ENCODE results near the gene IRF2BP1. TPM values are rescaled to one million over a fixed set of nuclear protein-coding genes. Genes with fewer than 3 reads are reported as not detected.

Gene IRF2BP1, protein sequence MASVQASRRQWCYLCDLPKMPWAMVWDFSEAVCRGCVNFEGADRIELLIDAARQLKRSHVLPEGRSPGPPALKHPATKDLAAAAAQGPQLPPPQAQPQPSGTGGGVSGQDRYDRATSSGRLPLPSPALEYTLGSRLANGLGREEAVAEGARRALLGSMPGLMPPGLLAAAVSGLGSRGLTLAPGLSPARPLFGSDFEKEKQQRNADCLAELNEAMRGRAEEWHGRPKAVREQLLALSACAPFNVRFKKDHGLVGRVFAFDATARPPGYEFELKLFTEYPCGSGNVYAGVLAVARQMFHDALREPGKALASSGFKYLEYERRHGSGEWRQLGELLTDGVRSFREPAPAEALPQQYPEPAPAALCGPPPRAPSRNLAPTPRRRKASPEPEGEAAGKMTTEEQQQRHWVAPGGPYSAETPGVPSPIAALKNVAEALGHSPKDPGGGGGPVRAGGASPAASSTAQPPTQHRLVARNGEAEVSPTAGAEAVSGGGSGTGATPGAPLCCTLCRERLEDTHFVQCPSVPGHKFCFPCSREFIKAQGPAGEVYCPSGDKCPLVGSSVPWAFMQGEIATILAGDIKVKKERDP
- total RNA-seq (ENCODE audit: low replicate concordance), result 9.8 and 34.5 TPM in 2 replicates

DNA sequence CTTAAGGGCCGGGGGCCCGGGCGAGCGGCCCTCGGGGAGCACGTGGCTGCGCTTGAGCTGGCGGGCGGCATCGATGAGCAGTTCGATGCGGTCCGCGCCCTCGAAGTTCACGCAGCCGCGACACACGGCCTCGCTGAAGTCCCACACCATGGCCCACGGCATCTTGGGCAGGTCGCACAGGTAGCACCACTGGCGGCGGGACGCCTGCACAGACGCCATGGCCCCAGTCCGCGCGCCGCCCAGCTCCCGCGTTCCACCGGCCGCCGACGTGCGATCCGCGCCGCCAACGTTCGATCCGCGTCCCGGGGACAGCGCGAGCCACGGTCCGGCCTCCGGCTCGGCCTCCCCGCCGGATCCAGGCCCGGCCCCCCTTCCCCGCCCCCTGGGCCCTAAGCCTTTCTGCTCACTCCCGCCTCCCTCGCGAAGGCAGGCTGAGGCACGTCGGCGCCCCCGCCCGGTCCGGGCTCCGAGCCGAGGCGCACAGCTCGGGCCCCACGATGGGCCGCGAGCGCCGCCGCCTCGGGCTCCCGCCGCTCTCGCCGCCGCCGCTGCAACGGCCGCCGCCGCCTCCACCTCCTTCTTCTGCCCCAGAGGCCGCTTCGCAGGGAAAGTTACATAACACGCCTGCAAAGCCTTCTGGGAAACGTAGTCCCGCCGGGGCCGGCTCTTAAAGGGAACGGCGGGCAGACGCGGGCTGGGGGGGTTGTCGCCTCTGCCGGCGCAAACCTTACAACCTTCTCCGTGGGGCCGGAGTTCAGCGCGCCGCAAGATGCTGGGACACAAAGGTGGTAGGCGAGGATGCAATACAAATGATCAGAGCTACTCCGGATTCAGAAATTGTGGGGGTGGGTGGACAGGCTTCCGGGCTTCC, at the start of gene IRF2BP1:
TSS of gene IRF2BP1 (minus strand) at position 586 of the 871 bp plus-strand sequence. CDS start at position 219, 367 bp downstream.
- H4K20me1 ChIP-seq (ENCODE audit: low read depth), result peaks cover 27% of the 10 kb centered on the region
- DNase-seq (ENCODE audit: low spot score), result peak; percentile 98
- H3K27me3 ChIP-seq, result no peaks in the 10 kb centered on the region
- H2AFZ ChIP-seq (replicated peaks), result peak within 1 kb of the TSS; percentile 89
- Mint-ChIP-seq H3K36me3 (peaks cover 8% of the 10 kb centered on the region), H3K9me3 (no peaks in the 10 kb centered on the region), H3K4me1 (peaks cover 28% of the 10 kb centered on the region), H3K4me3 (peak within 1 kb of the TSS; percentile 98), H3K27me3 (ENCODE audit: insufficient read depth, low read depth) (peaks cover 13% of the 10 kb centered on the region), H3K27ac (peak within 1 kb of the TSS; percentile 97)
- peak within 1 kb of the TSS; percentile 82 for H3K4me2 ChIP-seq
- H3K4me1 ChIP-seq, result peaks cover 21% of the 10 kb centered on the region
- TF ChIP-seq CTCF (IDR thresholded peaks at IDR 0.05), result peak; percentile 3
- no peak for TF ChIP-seq EZH2 (IDR thresholded peaks at IDR 0.05)
- TF ChIP-seq EZH2phosphoT487 (IDR thresholded peaks at IDR 0.05), result no peak
- H3K4me3 ChIP-seq, result peak within 1 kb of the TSS; percentile 70
- peak within 1 kb of the TSS; percentile 67 for H3K27ac ChIP-seq
- peak within 1 kb of the TSS; percentile 76 for H3K9ac ChIP-seq
- peaks cover 21% of the 10 kb centered on the region for H3K79me2 ChIP-seq (ENCODE audit: low read depth)
- no peaks in the 10 kb centered on the region for H3K36me3 ChIP-seq
- no peaks in the 10 kb centered on the region for H3K9me3 ChIP-seq (ENCODE audit: low read depth)
- peaks cover 44% of the 10 kb centered on the region for H3F3A ChIP-seq (ENCODE audit: low read depth)

DNA sequence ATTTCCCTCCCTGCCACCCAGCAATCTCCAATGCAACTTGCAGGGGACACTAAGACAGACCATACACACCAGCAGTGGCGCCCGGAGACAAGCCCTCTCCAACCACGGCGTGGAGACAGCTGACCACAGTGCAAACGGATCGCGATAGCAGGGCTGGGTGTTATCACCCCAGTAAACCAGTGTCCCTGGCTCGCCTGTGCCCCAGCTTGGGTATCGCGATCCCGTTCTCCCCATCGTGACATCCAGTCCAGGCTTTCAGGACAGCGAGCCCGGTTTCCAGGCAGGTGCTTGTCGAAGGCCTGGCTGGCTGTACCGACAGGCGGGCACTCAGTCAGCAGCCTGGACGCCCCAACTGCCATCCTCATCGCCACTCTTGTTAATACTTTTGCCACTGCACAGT, 49.3 kb upstream of the IRF2BP1 start:
- peaks cover 25% of the 10 kb centered on the region for H3K36me3 Mint-ChIP-seq
- no peaks in the 10 kb centered on the region for H4K20me1 ChIP-seq (ENCODE audit: low read depth)
- H3F3A ChIP-seq (ENCODE audit: low read depth), result no peaks in the 10 kb centered on the region
- peaks cover 8% of the 10 kb centered on the region for H3K4me1 Mint-ChIP-seq
- no peak overlapping the region for H3K4me3 Mint-ChIP-seq
- no peaks in the 10 kb centered on the region for H3K36me3 ChIP-seq
- H3K27me3 ChIP-seq, result peaks cover 9% of the 10 kb centered on the region
- no peak overlapping the region for H3K27ac ChIP-seq
- no peak for DNase-seq (ENCODE audit: low spot score)
- H3K9me3 ChIP-seq (ENCODE audit: low read depth), result no peaks in the 10 kb centered on the region
- H3K4me1 ChIP-seq, result no peaks in the 10 kb centered on the region
- H3K27ac Mint-ChIP-seq, result no peak overlapping the region
- no peak overlapping the region for H3K4me2 ChIP-seq
- peaks cover 6% of the 10 kb centered on the region for H3K27me3 Mint-ChIP-seq (ENCODE audit: insufficient read depth, low read depth)
- no peak overlapping the region for H3K4me3 ChIP-seq
- H3K79me2 ChIP-seq (ENCODE audit: low read depth), result no peaks in the 10 kb centered on the region
- no peak for TF ChIP-seq EZH2phosphoT487 (IDR thresholded peaks at IDR 0.05)
- no peak for TF ChIP-seq CTCF (IDR thresholded peaks at IDR 0.05)
- TF ChIP-seq EZH2 (IDR thresholded peaks at IDR 0.05), result no peak
- no peak overlapping the region for H3K9ac ChIP-seq
- no peak overlapping the region for H2AFZ ChIP-seq (replicated peaks)
- no peaks in the 10 kb centered on the region for H3K9me3 Mint-ChIP-seq

DNA sequence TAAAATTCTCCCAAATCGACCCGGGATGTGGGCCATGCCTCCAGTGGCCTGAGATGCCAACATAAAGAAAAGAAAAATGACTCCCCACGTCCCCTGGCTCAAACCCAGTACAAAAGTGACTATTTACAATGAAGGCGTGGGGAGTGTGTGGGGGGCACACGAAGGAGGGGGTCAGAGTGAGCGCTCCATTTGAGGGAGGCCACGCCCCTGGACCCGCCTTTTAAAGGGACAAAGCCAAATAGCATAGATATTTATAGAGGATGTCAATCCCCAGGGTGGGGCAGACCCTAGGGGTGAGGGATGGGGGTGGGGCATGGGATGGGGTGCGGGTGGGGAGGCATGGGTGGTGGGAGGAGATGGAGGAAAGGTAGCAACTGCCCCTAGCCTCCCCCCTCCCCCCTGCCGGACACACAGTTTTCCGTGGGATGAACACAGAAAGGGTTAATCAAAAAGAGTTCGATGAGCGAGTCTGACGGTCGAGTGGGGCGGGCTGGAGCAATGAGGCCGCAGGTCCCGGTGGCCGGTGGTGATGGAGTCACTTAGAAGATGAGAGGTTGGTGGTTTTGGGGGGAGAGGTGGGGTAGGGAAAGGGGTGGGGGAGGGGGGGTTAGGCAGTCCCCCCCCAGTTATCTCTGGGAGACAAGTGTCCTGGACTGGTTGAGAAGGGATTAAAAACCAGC, 48.8 kb upstream of the IRF2BP1 start:
- no peaks in the 10 kb centered on the region for H3K4me1 ChIP-seq
- peaks cover 8% of the 10 kb centered on the region for H3K4me1 Mint-ChIP-seq
- H3K27me3 Mint-ChIP-seq (ENCODE audit: insufficient read depth, low read depth), result peaks cover 8% of the 10 kb centered on the region
- no peaks in the 10 kb centered on the region for H3K9me3 ChIP-seq (ENCODE audit: low read depth)
- TF ChIP-seq EZH2 (IDR thresholded peaks at IDR 0.05) (no peak), CTCF (IDR thresholded peaks at IDR 0.05) (no peak), EZH2phosphoT487 (IDR thresholded peaks at IDR 0.05) (no peak)
- no peaks in the 10 kb centered on the region for H3K9me3 Mint-ChIP-seq
- DNase-seq (ENCODE audit: low spot score), result no peak
- no peak overlapping the region for H2AFZ ChIP-seq (replicated peaks)
- H3K36me3 Mint-ChIP-seq, result peaks cover 25% of the 10 kb centered on the region
- H4K20me1 ChIP-seq (ENCODE audit: low read depth), result no peaks in the 10 kb centered on the region
- no peaks in the 10 kb centered on the region for H3K79me2 ChIP-seq (ENCODE audit: low read depth)
- no peak overlapping the region for H3K27ac ChIP-seq
- H3K36me3 ChIP-seq, result no peaks in the 10 kb centered on the region
- H3K27me3 ChIP-seq, result peaks cover 13% of the 10 kb centered on the region
- H3K9ac ChIP-seq, result no peak overlapping the region
- H3F3A ChIP-seq (ENCODE audit: low read depth), result no peaks in the 10 kb centered on the region
- no peak overlapping the region for H3K27ac Mint-ChIP-seq
- no peak overlapping the region for H3K4me3 Mint-ChIP-seq
- no peak overlapping the region for H3K4me2 ChIP-seq
- no peak overlapping the region for H3K4me3 ChIP-seq
